NCI-H82 (cell line): ENCODE data around the gene MIEF1.

Experiments used
- DNase-seq: peaks from one replicate; lab custom pipeline; 2025; lab: John Stamatoyannopoulos, UW

Gene MIEF1

DNA sequence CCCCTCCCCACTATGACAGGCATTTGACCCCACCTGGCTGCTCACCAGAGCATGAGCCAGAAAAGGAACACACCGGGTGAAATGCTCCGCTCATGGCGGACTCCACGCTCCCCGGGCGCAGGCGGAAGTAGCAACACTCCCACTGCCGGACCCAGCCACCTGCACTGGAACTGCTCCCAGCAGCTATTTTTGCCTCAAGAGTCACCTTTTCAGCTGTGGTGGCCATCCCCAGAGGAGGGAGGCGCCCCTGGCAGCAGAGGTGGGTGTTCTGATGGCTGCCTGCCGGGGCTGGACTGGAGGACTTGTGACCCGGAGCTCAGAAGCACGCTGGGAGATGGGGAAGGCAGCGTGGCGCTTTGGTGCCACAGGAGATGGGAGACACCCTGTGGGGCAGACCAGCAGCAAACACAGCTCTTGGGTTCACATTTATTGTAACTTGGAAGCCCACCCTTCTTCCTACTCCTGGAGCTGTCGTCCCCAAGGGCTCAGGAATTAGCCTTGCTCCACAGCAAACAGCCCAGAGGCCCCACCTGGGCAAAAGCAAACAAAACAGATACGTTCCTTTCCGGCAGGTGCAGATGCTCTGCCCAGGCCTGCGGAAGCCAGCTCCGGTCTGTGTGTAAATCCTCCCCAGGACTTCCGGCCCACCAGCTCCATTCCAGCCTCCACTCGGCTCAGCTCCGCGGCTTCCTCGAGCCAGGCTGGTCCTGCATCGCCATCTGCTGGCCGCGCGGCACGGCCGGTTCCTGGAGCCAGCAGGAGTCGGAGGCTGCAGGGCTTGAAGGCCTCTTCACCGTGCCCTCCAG, 26.8 kb downstream of the MIEF1 start:
- peak; percentile 91 for DNase-seq

- no peak for DNase-seq
Observed at GRCh38 chr22:39529487-39529851, 27.4 kb downstream of the MIEF1 start.

DNA sequence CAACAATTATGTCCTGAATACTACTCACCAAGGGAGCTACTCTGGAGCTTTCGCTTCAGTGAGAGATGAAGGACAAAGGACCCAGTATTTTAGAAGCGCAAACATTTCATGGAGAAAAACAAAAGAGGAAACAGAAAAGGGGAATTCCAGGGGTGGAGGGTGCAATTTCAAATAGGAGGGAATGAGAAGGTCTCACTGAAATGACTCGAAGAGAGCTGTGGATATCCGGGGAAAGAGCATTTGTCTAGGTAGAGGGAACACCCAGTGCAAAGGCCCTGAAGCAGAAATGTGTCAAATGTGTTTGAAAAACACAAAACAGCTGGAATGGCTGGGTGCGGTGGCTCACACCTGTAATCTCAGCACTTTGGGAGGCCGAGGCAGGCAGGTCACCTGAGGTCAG, 28.0 kb downstream of the MIEF1 start:
- no peak for DNase-seq

DNA sequence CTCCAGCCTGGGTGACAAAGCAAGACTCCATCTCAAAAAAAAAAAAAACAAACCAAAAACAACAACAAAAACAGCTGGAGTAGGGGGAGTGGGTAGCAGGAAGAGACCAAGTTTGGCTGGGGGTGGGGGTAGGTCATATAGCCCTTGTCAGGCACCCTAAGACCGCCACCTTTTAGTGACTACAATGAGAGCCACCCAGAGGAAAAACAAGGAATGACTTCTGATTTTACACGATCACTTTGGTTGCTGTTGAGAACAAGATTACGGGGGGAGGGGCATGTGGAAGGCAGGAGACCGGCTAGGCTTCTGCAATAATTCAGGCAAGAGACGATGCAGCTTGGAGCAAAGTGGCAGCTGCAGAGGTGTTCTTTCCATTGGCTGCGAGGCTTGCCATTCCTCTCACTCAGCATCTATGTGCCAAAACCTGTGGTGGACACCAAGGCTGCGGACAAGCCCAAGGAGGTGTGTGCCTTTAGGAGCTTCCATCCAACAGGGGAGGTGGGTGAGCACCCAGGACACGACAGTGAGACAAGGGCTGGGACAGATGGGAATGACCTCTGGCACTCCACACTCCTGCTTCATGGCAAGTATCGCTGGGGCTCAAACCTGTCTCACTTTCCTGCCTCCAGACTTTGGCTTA, 28.7 kb downstream of the MIEF1 start:
- DNase-seq = peak; percentile 82

GRCh38 chr22:39532215-39533073, 30.4 kb downstream of the MIEF1 start, which contains the start of gene RPS19BP1:
Gene RPS19BP1, minus strand, starts transcription at chr22:39532748. Its CDS starts 10 bp downstream, at chr22:39532738.
- peak; percentile 100 for DNase-seq

DNA sequence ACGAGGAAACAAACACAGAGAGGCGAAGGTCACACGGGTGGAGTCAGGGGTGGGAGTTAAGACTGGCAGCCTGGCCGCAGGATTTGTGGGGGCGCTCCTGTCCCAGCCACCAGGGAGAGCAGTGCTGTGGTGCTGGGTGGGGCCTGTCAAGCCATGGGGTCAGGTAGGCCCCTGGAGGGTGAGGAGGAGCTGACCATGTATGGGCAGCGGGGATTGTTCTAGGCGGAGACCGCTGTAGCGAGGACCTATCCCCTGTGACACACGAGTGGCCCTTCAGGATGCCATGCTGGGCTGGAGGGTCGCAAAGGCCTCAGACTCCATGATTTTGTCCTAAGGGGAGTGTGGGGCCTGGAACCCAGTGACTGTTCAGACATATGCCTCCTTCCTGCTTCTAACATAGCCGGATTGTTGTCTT, 32.0 kb downstream of the MIEF1 start:
- DNase-seq = no peak

DNA sequence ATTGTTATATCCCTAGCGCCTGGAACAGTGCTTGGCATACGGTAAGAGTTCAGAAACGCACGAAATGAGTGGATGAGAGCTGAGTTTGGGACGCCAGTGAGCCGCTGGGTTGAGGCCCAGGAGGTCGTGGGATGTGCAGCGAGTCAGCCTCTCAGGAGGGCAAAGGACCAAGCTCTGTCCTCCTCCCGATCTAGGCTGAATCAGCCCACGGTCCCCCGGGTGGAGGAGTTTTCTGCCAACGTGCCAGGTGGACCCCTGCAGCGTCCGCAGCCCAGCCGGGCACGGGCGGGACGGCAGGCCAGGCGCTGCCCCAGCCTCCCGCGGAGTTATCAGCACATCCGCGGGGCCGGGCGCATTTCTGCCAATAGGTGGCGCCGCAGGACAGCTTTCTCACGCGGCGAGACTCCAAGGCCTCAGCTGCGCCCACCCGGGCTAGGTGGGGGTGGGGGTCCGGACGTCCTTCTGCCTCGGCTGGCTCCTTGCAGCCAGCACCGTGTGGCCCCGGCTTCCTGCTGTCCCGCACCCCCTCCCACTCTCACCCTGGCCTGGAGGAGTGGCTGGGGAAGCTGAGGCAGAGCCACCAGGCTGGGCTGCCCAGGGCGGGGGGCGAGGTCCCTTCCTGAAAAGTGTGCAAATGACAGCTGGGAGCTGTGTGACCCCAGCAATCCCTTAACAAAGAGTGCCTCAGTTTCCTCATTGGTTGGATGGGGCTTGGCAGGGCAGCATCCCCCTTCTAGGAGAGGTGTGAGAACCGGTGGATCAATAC, 32.7 kb downstream of the MIEF1 start:
- DNase-seq = peak; percentile 86

GRCh38 chr22:39535357-39535725, 33.3 kb downstream of the MIEF1 start:
- peak; percentile 27 for DNase-seq

GRCh38 chr22:39535831-39536449, 33.9 kb downstream of the MIEF1 start:
- DNase-seq = no peak

DNA sequence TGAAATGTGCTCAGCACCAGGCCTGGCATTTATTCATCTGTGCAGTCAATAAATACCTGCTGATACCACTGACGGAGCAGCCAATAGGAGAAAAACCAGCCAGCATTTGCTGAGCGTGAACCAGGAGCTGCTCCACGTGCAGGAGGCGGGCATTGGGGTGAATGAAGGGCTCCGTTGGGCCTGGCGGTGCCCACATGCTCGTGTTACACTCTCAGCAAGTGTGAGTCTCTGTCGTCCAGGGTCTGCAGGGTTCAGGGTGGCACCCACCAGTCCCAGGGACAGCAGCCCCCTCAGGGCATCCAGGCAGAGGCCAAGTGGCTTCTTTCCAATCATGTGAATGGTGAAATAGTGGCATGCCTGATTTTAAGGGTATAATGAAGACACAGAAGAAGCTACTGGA, 34.6 kb downstream of the MIEF1 start:
- DNase-seq = no peak

GRCh38 chr22:39537975-39538374, 35.9 kb downstream of the MIEF1 start:
- no peak for DNase-seq

GRCh38 chr22:39543095-39543494, 41.0 kb downstream of the MIEF1 start:
- DNase-seq = peak; percentile 88

DNA sequence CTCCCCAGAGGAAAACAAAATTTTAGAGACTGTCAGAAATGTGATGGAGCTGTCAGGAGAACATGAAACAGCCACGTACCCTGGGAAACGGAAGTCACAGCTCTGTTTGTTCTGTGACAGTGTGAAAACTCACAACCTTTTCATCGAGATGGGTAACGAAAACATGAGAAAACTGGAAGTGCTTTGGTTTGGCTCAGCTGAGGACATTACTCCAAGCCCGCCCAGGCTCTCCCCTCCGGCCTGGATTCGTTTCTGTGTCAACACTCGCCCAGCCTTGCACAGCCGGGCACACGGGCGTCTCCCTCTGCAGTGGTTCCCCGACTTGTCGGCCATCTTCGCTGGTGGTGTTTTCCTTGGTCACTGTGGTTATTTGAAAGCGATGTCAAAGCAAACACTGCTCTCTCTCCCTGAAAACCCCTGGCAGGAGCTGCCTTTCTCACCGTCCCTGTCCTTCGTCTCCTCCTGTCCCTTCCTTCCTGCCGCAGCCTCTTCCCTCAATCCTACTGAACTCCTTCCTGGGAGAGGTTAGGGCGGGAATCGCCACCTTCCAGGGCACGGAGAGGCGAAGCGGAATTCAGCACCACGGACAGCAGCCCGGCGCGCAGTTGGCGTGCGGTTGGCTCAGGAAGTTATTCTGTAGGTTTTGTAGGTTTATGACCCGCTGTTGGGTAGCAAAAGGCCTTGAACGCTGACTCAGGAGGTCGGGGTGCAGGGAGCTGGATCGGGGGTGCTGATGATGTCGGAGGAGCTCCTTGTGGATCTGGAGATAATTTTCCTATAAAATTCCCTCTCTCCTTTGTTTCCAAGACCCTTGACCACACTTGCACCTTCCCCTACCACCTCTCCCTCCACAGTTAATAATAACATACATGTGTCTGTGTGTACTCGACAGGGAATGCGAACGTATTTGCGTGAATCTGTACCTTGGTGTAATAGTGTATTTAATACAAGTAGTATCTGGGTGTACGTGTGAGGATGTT, 43.6 kb downstream of the MIEF1 start:
- no peak for DNase-seq

DNA sequence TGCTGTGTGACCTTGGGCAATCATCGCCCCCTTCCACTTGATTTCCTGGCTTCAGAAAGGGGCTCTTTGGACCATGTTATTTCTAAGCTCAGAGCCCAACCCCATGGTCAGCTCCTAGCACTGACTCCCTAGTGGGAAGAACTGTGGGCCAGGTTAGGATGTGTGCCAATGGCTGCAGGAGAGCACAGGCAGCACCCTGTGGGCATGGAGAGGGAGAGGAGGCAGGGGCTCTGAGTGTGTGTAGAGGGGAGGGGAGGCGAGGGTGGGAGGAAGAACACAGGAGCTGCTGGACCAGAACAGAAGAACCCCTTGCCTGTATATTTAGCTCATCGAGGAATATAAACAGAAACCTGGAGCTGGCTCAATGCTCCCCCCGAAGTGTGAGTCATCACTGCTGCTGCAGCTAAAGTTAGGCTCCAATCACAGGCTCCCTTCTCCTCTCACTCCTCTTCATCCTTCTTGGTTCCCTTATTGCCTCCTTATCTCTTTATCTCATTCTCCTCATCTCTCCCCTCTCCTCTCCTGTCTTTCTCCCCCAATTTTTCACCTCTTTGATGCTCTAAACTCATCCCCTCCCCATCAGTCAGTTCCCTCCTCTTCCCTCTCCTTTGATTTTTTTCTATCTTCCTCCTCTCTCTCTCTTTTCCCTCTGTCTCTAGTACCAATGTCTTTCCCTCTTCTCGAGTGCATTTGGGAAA, 44.9 kb downstream of the MIEF1 start:
- DNase-seq = no peak

- DNase-seq = no peak
Observed at GRCh38 chr22:39547587-39547947, 45.5 kb downstream of the MIEF1 start.

DNA sequence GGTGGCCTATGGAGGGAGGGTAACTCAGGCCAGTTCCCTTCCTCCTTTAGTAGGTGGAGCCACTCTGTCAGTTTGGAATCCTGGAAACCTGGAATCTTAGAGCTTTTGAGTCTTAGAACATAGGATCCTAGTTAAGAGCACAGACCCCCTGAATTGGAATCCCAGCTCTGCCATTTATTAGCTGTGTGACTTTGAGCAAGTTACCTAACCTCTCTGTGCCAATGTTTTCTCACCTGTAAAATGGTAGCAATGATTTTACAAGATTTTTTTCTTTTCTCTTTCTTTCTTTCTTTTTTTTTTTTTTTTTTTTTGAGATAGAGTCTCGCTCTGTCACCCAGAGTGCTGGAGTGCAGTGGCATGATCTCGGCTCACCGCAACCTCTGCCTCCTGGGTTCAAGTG, 51.3 kb downstream of the MIEF1 start:
- no peak for DNase-seq

- DNase-seq = no peak
Observed at GRCh38 chr22:39554151-39554550, 52.1 kb downstream of the MIEF1 start.

GRCh38 chr22:39556970-39557841, 55.1 kb downstream of the MIEF1 start:
- DNase-seq = peak; percentile 53

GRCh38 chr22:39558254-39558727, 56.2 kb downstream of the MIEF1 start:
- no peak for DNase-seq
